Upper lobe of left lung (tissue), 6 donors: ENCODE measurements around the gene MRS2. TPM values are rescaled to one million over a fixed set of nuclear protein-coding genes. Genes with fewer than 3 reads are reported as not detected.

Source experiments
- ATAC-seq, 2 donors: fragments of 200-7000 bp; cut with Tn5 transposase; one replicate each; pipeline ENCODE4 v1.9.1; 2022; ENCODE audit warnings: mild to moderate bottlenecking in 2 of 2, moderate library complexity in 2 of 2; ENCODE audit not compliant: low FRiP score in 2 of 2
- DNase-seq, 2 donors: peaks; one replicate each; pipeline ENCODE4 v3.0.0-alpha.2; 2019 to 2020
- H3K27ac ChIP-seq, 4 donors: fragments of 200-600 bp; sonication (generic); one replicate each; pipeline ENCODE4 v1.5.1; 2016 to 2019
- H3K27me3 ChIP-seq, 4 donors: fragments of 200-600 bp; sonication (generic); one replicate each; pipeline ENCODE4 v1.5.1; 2017 to 2019
- H3K36me3 ChIP-seq, 4 donors: fragments of 200-600 bp; sonication (generic); one replicate each; pipeline ENCODE4 v1.5.1; 2016 to 2019
- H3K4me1 ChIP-seq, 4 donors: fragments of 200-600 bp; sonication (generic); one replicate each; pipeline ENCODE4 v1.5.1; 2018 to 2019
- H3K4me3 ChIP-seq, 4 donors: fragments of 200-600 bp; sonication (generic); one replicate each; pipeline ENCODE4 v1.5.1; 2017 to 2019; ENCODE audit warnings: mild to moderate bottlenecking in 2 of 4, moderate library complexity in 1 of 4
- H3K9me3 ChIP-seq, 4 donors: fragments of 200-600 bp; sonication (generic); one replicate each; pipeline ENCODE4 v1.5.1; 2018 to 2019
- EP300 ChIP-seq, 4 donors: sonication (generic); formaldehyde crosslinking; IDR thresholded peaks; one replicate each; pipeline ENCODE4 v1.5.1; 2017; ENCODE audit warnings: antibody characterized with exemption in 4 of 4, control low read depth in 2 of 4
- POLR2A ChIP-seq, 4 donors: fragments of 450-650 bp; IDR thresholded peaks; one replicate each; pipeline ENCODE4 v1.5.1; 2016 to 2017; ENCODE audit warnings: antibody characterized with exemption in 4 of 4, mild to moderate bottlenecking in 2 of 4
- POLR2AphosphoS5 ChIP-seq, 2 donors: sonication (generic); formaldehyde crosslinking; IDR thresholded peaks; one replicate each; pipeline ENCODE4 v1.5.1; 2017; ENCODE audit warnings: antibody characterized with exemption in 2 of 2
- whole genome bisulfite sequencing, 2 donors: methylation state at CpG; one replicate each; pipeline ENCODE4 v1.1.5; 2017 to 2018; 5-methylcytosine and 5-hydroxymethylcytosine counted together
- total RNA-seq, 6 donors: library from RNA; depleted of rRNA in 4 of 6; stranded (reverse); fragments of >200 nt in 4 of 6; gene quantifications; one replicate each; pipeline versions ENCODE4 v1.1.0 to v1.2.1, GENCODE V29; 2016 to 2021
- TF ChIP-seq, protein P1 (sequence below), 6 experiments: fragments of 450-650 bp in 4 of 6; fragments of 200-600 bp in 2 of 6; sonication (generic) in 2 of 6; IDR thresholded peaks; one replicate each; pipeline ENCODE4 v1.5.1; 2016 to 2019; ENCODE audit warnings: antibody characterized with exemption in 6 of 6
- donor health status: DM: no; HTN: no; CAD: no; lungs with moderate emphysema.
- donor health status: DM: no; HTN: yes; CAD: no; lungs with severe emphysema.

The MRS2 gene
- total RNA-seq, 6 donors from 2014 or later: 20.8 to 40.8 (median 27.4) TPM

DNA sequence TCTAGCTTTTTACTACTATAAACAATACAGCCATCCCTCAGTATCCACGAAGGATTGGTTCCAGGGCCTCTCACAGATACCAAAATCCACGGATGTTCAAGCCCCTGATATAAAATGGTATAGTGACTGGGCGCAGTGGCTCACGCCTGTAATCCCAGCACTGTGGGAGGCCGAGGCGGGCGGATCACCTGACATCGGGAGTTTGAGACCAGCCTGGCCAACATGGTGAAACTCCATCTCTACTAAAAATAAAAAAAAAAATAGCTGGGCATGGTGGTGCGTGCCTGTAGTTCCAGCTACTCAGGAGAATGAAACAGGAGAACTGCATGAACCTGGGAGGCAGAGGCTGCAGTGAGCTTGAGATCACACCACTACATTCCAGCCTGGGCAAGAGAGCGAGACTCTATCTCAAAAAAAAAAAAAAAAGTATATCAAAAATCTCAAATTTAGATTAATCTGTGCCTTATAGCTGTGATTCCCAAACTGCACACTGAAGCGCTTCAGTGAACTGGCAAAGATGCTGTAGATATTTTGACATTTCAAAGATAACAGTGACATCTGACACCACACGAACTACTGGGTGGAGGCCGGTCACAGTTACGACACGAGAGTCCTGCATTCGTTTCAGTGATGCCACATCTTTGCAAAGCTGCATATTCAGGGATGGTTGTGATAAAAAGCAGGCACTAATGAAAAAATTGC lies 38.3 kb downstream of the MRS2 start:
- no peak for DNase-seq
- Histone ChIP-seq H3K9me3 (no peaks in the 10 kb centered on the region), H3K4me3 (no peak overlapping the region), H3K36me3 (no peaks in the 10 kb centered on the region), H3K27me3 (no peaks in the 10 kb centered on the region), H3K27ac (no peak overlapping the region), H3K4me1 (no peaks in the 10 kb centered on the region)
- 86 to 90% methylated on average over 16 of the region's 16 CpGs for WGBS, 2 donors
- TF ChIP-seq POLR2A (IDR thresholded peaks at IDR 0.05) (no peak), EP300 (IDR thresholded peaks at IDR 0.05) (no peak), POLR2AphosphoS5 (IDR thresholded peaks at IDR 0.05) (no peak)
- TF ChIP-seq, protein P1, sequence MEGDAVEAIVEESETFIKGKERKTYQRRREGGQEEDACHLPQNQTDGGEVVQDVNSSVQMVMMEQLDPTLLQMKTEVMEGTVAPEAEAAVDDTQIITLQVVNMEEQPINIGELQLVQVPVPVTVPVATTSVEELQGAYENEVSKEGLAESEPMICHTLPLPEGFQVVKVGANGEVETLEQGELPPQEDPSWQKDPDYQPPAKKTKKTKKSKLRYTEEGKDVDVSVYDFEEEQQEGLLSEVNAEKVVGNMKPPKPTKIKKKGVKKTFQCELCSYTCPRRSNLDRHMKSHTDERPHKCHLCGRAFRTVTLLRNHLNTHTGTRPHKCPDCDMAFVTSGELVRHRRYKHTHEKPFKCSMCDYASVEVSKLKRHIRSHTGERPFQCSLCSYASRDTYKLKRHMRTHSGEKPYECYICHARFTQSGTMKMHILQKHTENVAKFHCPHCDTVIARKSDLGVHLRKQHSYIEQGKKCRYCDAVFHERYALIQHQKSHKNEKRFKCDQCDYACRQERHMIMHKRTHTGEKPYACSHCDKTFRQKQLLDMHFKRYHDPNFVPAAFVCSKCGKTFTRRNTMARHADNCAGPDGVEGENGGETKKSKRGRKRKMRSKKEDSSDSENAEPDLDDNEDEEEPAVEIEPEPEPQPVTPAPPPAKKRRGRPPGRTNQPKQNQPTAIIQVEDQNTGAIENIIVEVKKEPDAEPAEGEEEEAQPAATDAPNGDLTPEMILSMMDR (IDR thresholded peaks at IDR 0.05): no peak
- no peak for ATAC-seq

- Histone ChIP-seq H3K36me3 (no peaks in the 10 kb centered on the region), H3K27me3 (no peaks in the 10 kb centered on the region), H3K4me1 (no peaks in the 10 kb centered on the region), H3K9me3 (no peaks in the 10 kb centered on the region), H3K27ac (no peak overlapping the region), H3K4me3 (no peak overlapping the region)
- DNase-seq (no peak), ATAC-seq (no peak)
- 84 to 86% methylated on average over 3 of the region's 3 CpGs for WGBS, 2 donors
- TF ChIP-seq, protein P1 (IDR thresholded peaks at IDR 0.05): no peak
- no peak for TF ChIP-seq POLR2AphosphoS5 (IDR thresholded peaks at IDR 0.05)
- TF ChIP-seq POLR2A (IDR thresholded peaks at IDR 0.05): no peak
- no peak for TF ChIP-seq EP300 (IDR thresholded peaks at IDR 0.05)
Measured at GRCh38 chr6:24441599-24441904, 38.8 kb downstream of the MRS2 start.

DNA sequence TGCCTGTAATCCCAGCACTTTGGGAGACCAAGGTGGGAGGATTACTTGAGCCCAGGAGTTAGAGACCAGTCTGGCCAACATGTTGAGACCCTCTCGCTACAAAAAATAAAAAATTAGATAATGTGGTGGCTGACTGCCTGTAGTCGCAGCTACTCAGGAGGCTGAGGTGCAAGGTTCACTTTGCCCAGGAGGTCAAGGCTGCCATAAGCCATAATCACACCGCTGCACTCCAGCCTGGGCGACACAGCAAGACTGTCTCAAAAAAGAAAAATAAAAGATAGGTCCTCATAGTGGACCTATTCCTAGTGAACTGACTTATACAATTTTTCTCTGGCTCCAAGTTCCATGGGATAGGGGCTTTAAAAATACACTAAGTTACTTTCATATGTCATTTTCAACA lies 41.9 kb downstream of the MRS2 start:
- WGBS, 2 donors: 91 to 92% methylated on average over 4 of the region's 4 CpGs
- H3K36me3 ChIP-seq: no peaks in the 10 kb centered on the region
- no peak overlapping the region for H3K4me3 ChIP-seq
- H3K27ac ChIP-seq: no peak overlapping the region
- H3K4me1 ChIP-seq: no peaks in the 10 kb centered on the region
- ATAC-seq: no peak
- TF ChIP-seq POLR2AphosphoS5 (IDR thresholded peaks at IDR 0.05) (no peak), POLR2A (IDR thresholded peaks at IDR 0.05) (no peak), EP300 (IDR thresholded peaks at IDR 0.05) (no peak)
- TF ChIP-seq, protein P1 (IDR thresholded peaks at IDR 0.05): no peak
- DNase-seq: no peak
- H3K27me3 ChIP-seq: no peaks in the 10 kb centered on the region
- H3K9me3 ChIP-seq: no peaks in the 10 kb centered on the region

GRCh38 chr6:24445704-24446103 lies 43.0 kb downstream of the MRS2 start:
- H3K9me3 ChIP-seq: no peaks in the 10 kb centered on the region
- no peak overlapping the region for H3K4me3 ChIP-seq
- no peak for TF ChIP-seq EP300 (IDR thresholded peaks at IDR 0.05)
- TF ChIP-seq, protein P1 (IDR thresholded peaks at IDR 0.05): no peak
- TF ChIP-seq POLR2AphosphoS5 (IDR thresholded peaks at IDR 0.05): no peak
- TF ChIP-seq POLR2A (IDR thresholded peaks at IDR 0.05): no peak
- no peak overlapping the region for H3K27ac ChIP-seq
- H3K4me1 ChIP-seq: no peaks in the 10 kb centered on the region
- DNase-seq (no peak), ATAC-seq (no peak)
- WGBS, 2 donors: 73 to 100% methylated on average over 1 to 4 of the region's 4 CpGs
- H3K36me3 ChIP-seq: no peaks in the 10 kb centered on the region
- no peaks in the 10 kb centered on the region for H3K27me3 ChIP-seq

DNA sequence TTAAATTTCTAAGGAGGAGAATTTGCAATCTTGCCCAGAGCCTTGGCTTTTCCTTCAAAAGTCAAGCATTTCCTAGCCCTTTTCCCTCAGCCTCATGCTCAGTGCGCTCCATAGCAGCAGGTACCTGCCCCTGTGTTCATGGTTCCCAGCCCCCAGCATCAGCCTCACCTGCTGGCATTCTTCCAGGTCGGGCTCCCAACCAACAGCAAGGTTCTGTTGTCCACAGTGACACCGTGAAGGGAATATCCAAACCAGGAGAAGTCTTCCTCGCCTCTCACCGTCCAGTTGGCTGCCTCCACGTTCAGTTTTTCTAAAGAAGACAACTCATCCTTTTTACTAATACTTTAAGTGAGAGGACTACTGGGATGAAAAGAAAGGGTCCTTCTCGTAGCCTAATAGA lies 43.9 kb downstream of the MRS2 start:
- Histone ChIP-seq H3K4me1 (no peaks in the 10 kb centered on the region), H3K9me3 (no peaks in the 10 kb centered on the region), H3K4me3 (no peak overlapping the region), H3K36me3 (no peaks in the 10 kb centered on the region), H3K27me3 (no peaks in the 10 kb centered on the region), H3K27ac (no peak overlapping the region)
- ATAC-seq (no peak), DNase-seq (no peak)
- 92 to 93% methylated on average over 7 of the region's 7 CpGs for WGBS, 2 donors
- TF ChIP-seq EP300 (IDR thresholded peaks at IDR 0.05) (no peak), POLR2A (IDR thresholded peaks at IDR 0.05) (no peak), POLR2AphosphoS5 (IDR thresholded peaks at IDR 0.05) (no peak)
- TF ChIP-seq, protein P1 (IDR thresholded peaks at IDR 0.05): no peak
